Vagina (tissue), 2 donors: ENCODE data around the gene KITLG.

Experiments
- POLR2A ChIP-seq, 2 donors: fragments of 450-650 bp; IDR thresholded peaks; one replicate each; pipeline ENCODE4 v1.6.1; 2017; ENCODE audit warnings: antibody characterized with exemption in 2 of 2, mild to moderate bottlenecking in 2 of 2, moderate library complexity in 2 of 2
- POLR2AphosphoS5 ChIP-seq, 2 donors: sonication (generic); formaldehyde crosslinking; IDR thresholded peaks; one replicate each; pipeline ENCODE4 v1.9.0; 2017; ENCODE audit warnings: antibody characterized with exemption in 2 of 2, mild to moderate bottlenecking in 2 of 2, low read depth in 1 of 2; ENCODE audit not compliant: insufficient read depth in 1 of 2

GRCh38 chr12:88562846-88563582, 17.3 kb downstream of the KITLG start:
- no peak for TF ChIP-seq POLR2AphosphoS5 (IDR thresholded peaks at IDR 0.05; ENCODE audit: insufficient read depth in 1 of 2, low read depth in 1 of 2)
- no peak for TF ChIP-seq POLR2A (IDR thresholded peaks at IDR 0.05)
